ENCODE data around the gene MITF.

The MITF gene

DNA sequence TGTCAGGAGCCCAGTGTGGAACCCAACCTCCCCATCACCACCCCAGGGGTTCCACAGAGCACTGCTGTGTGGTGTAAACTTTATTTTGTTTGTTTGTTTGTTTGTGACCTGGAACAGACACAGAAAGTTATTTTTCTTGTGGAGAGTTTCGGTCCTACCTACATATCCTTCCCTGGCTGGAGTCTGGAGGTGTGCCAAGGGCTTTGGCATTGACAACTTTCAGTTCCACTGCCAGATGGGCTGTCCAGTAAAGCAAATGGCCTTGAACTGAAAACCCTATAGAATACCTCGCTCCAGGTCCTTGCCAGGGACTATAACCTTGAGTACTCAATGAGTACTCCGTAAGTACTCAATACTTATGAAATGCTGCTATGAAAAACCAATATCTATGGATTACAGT is 103.5 kb downstream of the MITF start:
- Histone ChIP-seq H3K36me3 (ENCODE audit: insufficient read depth, low read length) (no peaks in the 10 kb centered on the region), H3K9me2 (ENCODE audit: low read depth, low read length) (no peaks in the 10 kb centered on the region), H4K20me1 (ENCODE audit: insufficient read depth, low read length) (no peaks in the 10 kb centered on the region), H3K4me3 (ENCODE audit: low read depth, low read length, poor library complexity, severe bottlenecking) (no peak overlapping the region), H3F3A (ENCODE audit: insufficient read depth, low read length) (no peaks in the 10 kb centered on the region), H2AFZ (ENCODE audit: low read length) (no peak overlapping the region), H3K9me3 (ENCODE audit: low read length) (no peaks in the 10 kb centered on the region), H3K27me3 (ENCODE audit: insufficient read depth, low read length) (no peaks in the 10 kb centered on the region), H3K4me1 (ENCODE audit: insufficient read depth, low read length, severe bottlenecking) (no peaks in the 10 kb centered on the region), H3K27ac (ENCODE audit: low read depth, low read length, poor library complexity, severe bottlenecking) (no peak overlapping the region), H3K4me2 (ENCODE audit: low read length) (no peak overlapping the region), H3K79me2 (ENCODE audit: insufficient read depth, low read length) (no peaks in the 10 kb centered on the region), H3K9ac (ENCODE audit: low read length) (no peak overlapping the region)
- no peak for TF ChIP-seq EZH2 (IDR thresholded peaks at IDR 0.05; ENCODE audit: borderline replicate concordance, low read length)
- TF ChIP-seq, protein P1, sequence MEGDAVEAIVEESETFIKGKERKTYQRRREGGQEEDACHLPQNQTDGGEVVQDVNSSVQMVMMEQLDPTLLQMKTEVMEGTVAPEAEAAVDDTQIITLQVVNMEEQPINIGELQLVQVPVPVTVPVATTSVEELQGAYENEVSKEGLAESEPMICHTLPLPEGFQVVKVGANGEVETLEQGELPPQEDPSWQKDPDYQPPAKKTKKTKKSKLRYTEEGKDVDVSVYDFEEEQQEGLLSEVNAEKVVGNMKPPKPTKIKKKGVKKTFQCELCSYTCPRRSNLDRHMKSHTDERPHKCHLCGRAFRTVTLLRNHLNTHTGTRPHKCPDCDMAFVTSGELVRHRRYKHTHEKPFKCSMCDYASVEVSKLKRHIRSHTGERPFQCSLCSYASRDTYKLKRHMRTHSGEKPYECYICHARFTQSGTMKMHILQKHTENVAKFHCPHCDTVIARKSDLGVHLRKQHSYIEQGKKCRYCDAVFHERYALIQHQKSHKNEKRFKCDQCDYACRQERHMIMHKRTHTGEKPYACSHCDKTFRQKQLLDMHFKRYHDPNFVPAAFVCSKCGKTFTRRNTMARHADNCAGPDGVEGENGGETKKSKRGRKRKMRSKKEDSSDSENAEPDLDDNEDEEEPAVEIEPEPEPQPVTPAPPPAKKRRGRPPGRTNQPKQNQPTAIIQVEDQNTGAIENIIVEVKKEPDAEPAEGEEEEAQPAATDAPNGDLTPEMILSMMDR (IDR thresholded peaks at IDR 0.05; ENCODE audit: low read length) = no peak

DNA sequence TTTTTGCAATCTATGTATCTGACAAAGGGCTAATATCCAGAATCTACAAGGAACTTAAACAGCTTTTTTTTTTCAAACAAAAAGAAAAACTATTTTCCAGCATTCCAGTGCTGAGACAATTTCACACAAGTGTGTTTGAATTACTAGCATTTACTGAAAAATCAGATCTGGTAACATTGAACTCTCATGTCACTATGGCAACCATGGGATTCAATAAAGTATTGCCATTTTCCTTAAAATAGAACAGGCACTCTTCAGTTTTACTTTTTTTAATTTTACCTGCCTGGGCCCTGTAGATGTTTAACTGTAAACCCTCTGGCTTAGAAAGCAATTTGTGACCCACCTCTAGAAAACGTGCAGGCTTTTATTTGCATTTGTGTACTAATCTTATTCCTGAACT is 105.4 kb downstream of the MITF start:
- Histone ChIP-seq H3K79me2 (ENCODE audit: insufficient read depth, low read length) (no peaks in the 10 kb centered on the region), H3K36me3 (ENCODE audit: insufficient read depth, low read length) (no peaks in the 10 kb centered on the region), H3K27ac (ENCODE audit: low read depth, low read length, poor library complexity, severe bottlenecking) (no peak overlapping the region), H2AFZ (ENCODE audit: low read length) (no peak overlapping the region), H3K4me1 (ENCODE audit: insufficient read depth, low read length, severe bottlenecking) (no peaks in the 10 kb centered on the region), H3F3A (ENCODE audit: insufficient read depth, low read length) (no peaks in the 10 kb centered on the region), H3K4me2 (ENCODE audit: low read length) (no peak overlapping the region), H3K9me2 (ENCODE audit: low read depth, low read length) (no peaks in the 10 kb centered on the region), H4K20me1 (ENCODE audit: insufficient read depth, low read length) (no peaks in the 10 kb centered on the region), H3K9ac (ENCODE audit: low read length) (no peak overlapping the region), H3K4me3 (ENCODE audit: low read depth, low read length, poor library complexity, severe bottlenecking) (no peak overlapping the region), H3K27me3 (ENCODE audit: insufficient read depth, low read length) (no peaks in the 10 kb centered on the region), H3K9me3 (ENCODE audit: low read length) (no peaks in the 10 kb centered on the region)
- no peak for TF ChIP-seq EZH2 (IDR thresholded peaks at IDR 0.05; ENCODE audit: borderline replicate concordance, low read length)
- TF ChIP-seq, protein P1 (IDR thresholded peaks at IDR 0.05; ENCODE audit: low read length) = no peak

DNA sequence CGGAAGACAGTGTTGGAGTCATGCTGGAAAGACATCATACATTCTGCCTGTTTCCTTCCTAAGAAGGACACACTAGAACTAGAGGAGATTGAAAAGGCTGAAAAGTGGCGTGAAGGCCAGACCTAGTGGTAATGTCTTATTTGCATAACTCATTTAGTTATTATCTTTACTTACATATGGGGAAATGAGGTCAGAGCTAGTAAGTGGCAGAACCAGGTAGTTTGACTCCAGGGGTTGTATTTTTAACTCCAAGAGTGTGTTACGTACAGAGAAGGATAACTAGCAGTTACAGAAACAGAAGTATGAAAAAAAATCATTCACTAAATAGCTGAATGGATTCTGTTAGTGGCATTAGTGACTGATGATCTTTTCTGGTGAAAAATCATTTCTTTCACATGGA is 108.0 kb downstream of the MITF start:
- no peaks in the 10 kb centered on the region for H3K27me3 ChIP-seq (ENCODE audit: insufficient read depth, low read length)
- H3K4me3 ChIP-seq (ENCODE audit: low read depth, low read length, poor library complexity, severe bottlenecking) = no peak overlapping the region
- H3K9me3 ChIP-seq (ENCODE audit: low read length) = no peaks in the 10 kb centered on the region

DNA sequence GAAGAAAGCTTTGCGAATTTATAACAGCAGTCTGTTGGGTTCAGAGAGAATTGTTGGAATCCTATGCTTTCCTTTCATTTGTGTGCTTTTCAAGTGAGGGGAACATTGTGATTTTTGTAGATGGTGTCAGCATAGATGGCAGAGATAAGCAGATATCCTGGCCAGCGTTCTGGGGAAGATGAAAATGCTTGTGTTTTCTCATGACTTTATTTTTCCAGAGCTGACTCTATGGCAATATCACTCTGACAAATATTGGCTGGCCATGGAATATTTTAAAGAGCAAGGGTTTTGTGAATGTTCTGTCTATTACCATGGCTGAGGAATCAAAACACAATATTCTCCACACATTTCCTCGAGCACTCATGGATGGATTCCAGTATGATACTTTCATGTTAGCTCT is 108.8 kb downstream of the MITF start:
- Histone ChIP-seq H3K27ac (ENCODE audit: low read depth, low read length, poor library complexity, severe bottlenecking) (no peak overlapping the region), H3F3A (ENCODE audit: insufficient read depth, low read length) (no peaks in the 10 kb centered on the region), H3K36me3 (ENCODE audit: insufficient read depth, low read length) (no peaks in the 10 kb centered on the region), H3K9me3 (ENCODE audit: low read length) (no peaks in the 10 kb centered on the region), H2AFZ (ENCODE audit: low read length) (no peak overlapping the region), H3K4me2 (ENCODE audit: low read length) (no peak overlapping the region), H3K9ac (ENCODE audit: low read length) (no peak overlapping the region), H3K4me3 (ENCODE audit: low read depth, low read length, poor library complexity, severe bottlenecking) (no peak overlapping the region), H3K79me2 (ENCODE audit: insufficient read depth, low read length) (no peaks in the 10 kb centered on the region), H3K9me2 (ENCODE audit: low read depth, low read length) (no peaks in the 10 kb centered on the region), H3K27me3 (ENCODE audit: insufficient read depth, low read length) (no peaks in the 10 kb centered on the region), H3K4me1 (ENCODE audit: insufficient read depth, low read length, severe bottlenecking) (no peaks in the 10 kb centered on the region), H4K20me1 (ENCODE audit: insufficient read depth, low read length) (no peaks in the 10 kb centered on the region)
- TF ChIP-seq, protein P1 (IDR thresholded peaks at IDR 0.05; ENCODE audit: low read length) = no peak
- TF ChIP-seq EZH2 (IDR thresholded peaks at IDR 0.05; ENCODE audit: borderline replicate concordance, low read length) = no peak

More for the DNA sequence above, 108.0 kb downstream of the MITF start:
- H3K9ac ChIP-seq (ENCODE audit: low read length) = no peak overlapping the region
- no peaks in the 10 kb centered on the region for H3F3A ChIP-seq (ENCODE audit: insufficient read depth, low read length)
- no peaks in the 10 kb centered on the region for H3K36me3 ChIP-seq (ENCODE audit: insufficient read depth, low read length)
- no peaks in the 10 kb centered on the region for H3K4me1 ChIP-seq (ENCODE audit: insufficient read depth, low read length, severe bottlenecking)
- no peak for TF ChIP-seq EZH2 (IDR thresholded peaks at IDR 0.05; ENCODE audit: borderline replicate concordance, low read length)
- H3K4me2 ChIP-seq (ENCODE audit: low read length) = no peak overlapping the region
- H3K27ac ChIP-seq (ENCODE audit: low read depth, low read length, poor library complexity, severe bottlenecking) = no peak overlapping the region
- H4K20me1 ChIP-seq (ENCODE audit: insufficient read depth, low read length) = no peaks in the 10 kb centered on the region
- no peak overlapping the region for H2AFZ ChIP-seq (ENCODE audit: low read length)
- H3K9me2 ChIP-seq (ENCODE audit: low read depth, low read length) = no peaks in the 10 kb centered on the region
- H3K79me2 ChIP-seq (ENCODE audit: insufficient read depth, low read length) = no peaks in the 10 kb centered on the region

Data from OCI-LY1 (cell line).